Liver (tissue), 3 donors: Measurements from ENCODE around the gene LRRC61.

ENCODE experiments used
- CTCF ChIP-seq: fragments of 150-350 bp; IDR thresholded peaks from 2 replicates; pipeline ENCODE4 v1.5.1; 2017; ENCODE audit warnings: improper control_type of control experiment, low read depth, low read length; ENCODE audit not compliant: missing input control
- FOXA1 ChIP-seq: IDR thresholded peaks from 2 replicates; pipeline ENCODE4 v1.6.1; 2016; ENCODE audit warnings: antibody characterized with exemption
- GABPA ChIP-seq, 2 donors: IDR thresholded peaks in 1 of 2; conservative IDR thresholded peaks in 1 of 2; 2 replicates each; pipeline ENCODE4 v1.6.1; 2016; ENCODE audit warnings: antibody characterized with exemption in 2 of 2, mild to moderate bottlenecking in 1 of 2, moderate library complexity in 1 of 2
- JUND ChIP-seq, 2 donors: IDR thresholded peaks; 2 replicates each; pipeline ENCODE4 v1.6.1; 2016; ENCODE audit warnings: antibody characterized with exemption in 2 of 2
- MAX ChIP-seq: IDR thresholded peaks from 2 replicates; pipeline ENCODE4 v1.6.1; 2016; ENCODE audit warnings: antibody characterized with exemption
- REST ChIP-seq: IDR thresholded peaks from 2 replicates; pipeline ENCODE4 v1.6.1; 2016; ENCODE audit warnings: antibody characterized with exemption, mild to moderate bottlenecking
- SP1 ChIP-seq: IDR thresholded peaks from 2 replicates; pipeline ENCODE4 v1.6.1; 2018; ENCODE audit warnings: antibody characterized with exemption, mild to moderate bottlenecking
- donor health status: healthy.
- donor health status: healthy.

DNA sequence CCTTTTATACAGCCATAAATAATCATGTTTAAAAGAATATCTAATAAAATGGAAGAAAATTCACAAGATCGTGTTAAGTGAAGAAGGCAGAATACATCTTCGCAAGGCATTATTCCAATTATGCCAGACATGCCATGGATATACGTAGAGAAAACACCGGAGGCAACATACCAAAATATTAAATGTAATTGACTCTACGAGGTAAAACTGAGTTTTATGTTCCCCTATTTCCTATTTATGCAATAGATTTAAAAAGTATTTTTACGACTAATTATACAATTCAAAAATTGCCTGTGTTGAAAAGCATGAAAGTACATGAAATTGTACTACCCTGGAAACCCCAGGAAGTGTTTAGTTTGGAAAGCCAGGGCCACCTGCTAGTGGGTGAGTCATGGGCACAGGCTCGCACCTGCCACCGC, 44.5 kb downstream of the LRRC61 start:
- no peak for TF ChIP-seq CTCF
- TF ChIP-seq GABPA (IDR thresholded peaks at IDR 0.05 in 1 of 2, conservative IDR thresholded peaks at IDR 0.05 in 1 of 2): no peak
- TF ChIP-seq MAX: peak; percentile 78
- TF ChIP-seq FOXA1: no peak
- TF ChIP-seq JUND (IDR thresholded peaks at IDR 0.05): peak; percentile 95 to 96
- no peak for TF ChIP-seq REST
- no peak for TF ChIP-seq SP1
